CD4-positive, alpha-beta T cell treated with Interleukin-10 for 1 hour (primary cell): ENCODE data around the gene VMAC.

Experiments used
- DNase-seq: peaks from one replicate; pipeline ENCODE4 v3.0.0-alpha.2; 2020

Gene VMAC

DNA sequence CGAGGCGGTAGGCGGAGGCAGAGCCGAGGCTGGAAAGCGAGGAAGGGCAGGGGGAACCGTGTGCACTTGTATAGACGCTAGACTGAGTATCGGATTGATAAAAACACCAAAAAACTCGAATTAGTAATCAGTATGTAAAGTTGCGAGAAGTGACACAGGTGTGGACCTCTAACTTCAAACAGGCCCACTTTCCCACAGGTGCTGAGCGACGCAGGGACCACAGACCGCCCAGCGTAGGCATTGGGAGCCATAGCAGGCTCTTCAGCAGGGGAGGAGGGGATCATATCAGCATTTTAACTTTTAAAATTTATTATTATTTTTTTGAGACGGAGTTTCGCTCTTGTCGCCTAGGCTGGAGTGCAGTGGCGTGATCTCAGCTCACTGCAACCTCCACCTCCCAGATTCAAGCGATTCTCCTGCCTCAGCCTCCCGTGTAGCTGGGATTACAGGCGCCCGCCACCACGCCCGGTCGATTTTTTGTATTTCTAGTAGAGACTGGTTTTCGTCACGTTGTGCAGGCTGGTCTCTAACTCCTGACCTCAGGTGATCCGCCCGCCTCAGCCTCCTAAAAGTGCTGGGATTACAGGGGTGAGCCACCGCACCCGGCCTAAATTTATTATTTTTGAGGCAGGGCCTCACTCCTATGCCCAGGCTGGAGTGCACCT lies 574 bp downstream of the VMAC start:
- DNase-seq: no peak

DNA sequence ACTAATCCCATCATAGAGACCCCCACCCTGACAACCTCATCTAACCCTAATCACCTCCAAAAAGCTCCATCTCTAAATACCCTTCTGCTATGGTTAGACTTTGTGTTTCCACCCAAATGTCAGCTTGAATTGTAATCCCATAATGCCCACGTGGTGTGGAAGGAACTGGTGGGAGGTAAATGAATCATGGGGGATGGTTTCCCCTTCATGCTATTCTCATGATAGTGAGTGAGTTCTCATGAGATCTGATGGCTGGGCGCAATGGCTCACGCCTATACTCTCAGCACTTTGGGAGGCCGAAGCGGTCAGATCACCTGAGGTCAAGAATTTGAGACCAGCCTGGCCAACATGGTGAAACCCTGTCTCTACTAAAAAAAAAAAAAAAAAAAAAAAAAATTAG lies 2.6 kb downstream of the VMAC start:
- no peak for DNase-seq

DNA sequence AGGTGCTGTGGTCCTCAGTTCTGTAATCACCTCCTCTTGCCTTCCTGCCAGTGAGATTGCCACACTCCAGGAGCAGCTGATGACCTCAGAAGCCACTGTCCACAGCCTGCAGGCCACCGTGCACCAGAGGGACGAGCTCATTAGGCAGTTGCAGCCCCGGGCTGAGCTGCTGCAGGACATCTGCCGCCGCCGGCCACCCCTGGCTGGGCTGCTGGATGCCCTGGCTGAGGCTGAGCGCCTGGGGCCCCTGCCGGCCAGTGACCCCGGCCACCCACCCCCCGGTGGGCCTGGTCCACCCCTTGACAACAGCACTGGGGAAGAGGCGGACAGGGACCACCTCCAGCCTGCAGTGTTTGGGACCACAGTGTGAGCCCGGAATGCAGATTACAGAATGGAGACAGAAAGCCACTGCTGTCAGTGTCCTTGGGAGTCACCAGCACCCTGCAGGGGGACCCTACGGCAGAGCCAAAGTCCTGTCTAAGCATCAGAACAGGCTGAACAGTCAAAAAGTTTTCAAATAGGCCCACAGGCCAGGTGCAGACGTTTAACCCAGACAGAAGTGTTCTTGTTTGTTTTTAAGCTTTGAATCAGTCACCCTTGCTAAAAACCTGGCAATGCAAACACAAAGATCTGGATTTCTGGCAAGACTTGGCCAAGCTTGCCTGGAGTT lies 4.2 kb downstream of the VMAC start:
- no peak for DNase-seq

DNA sequence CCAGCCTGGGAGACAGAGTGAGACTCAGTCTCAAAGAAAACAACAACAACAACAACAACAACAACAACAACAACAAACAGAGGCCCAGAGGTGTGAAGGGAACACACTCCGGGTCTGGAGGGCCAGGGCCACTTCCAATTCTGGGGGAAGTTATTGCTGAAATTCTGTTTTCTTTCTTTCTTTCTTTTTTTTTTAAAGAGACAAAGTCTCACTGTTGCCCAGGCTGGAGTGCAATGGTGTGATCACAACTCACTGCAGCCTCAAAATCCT lies 5.9 kb downstream of the VMAC start:
- DNase-seq: no peak

DNA sequence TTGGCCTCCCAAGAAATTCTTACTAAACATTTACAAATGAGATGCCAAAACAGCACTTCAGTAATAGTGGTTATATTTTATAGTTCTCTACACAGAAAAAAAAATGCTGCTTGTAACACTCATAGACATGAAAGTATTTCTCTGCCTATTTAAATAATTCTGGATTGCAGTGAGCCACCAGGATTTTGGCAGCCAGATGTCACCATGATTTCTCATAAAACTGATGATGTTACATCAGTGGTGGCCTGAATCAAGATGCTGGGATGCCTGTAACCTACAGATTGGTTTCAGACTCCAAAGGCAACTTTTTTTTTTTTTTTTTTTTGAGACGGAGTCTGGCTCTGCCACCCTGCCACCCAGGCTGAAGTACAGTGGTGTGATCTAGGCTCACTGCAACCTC lies 6.7 kb downstream of the VMAC start:
- no peak for DNase-seq

DNA sequence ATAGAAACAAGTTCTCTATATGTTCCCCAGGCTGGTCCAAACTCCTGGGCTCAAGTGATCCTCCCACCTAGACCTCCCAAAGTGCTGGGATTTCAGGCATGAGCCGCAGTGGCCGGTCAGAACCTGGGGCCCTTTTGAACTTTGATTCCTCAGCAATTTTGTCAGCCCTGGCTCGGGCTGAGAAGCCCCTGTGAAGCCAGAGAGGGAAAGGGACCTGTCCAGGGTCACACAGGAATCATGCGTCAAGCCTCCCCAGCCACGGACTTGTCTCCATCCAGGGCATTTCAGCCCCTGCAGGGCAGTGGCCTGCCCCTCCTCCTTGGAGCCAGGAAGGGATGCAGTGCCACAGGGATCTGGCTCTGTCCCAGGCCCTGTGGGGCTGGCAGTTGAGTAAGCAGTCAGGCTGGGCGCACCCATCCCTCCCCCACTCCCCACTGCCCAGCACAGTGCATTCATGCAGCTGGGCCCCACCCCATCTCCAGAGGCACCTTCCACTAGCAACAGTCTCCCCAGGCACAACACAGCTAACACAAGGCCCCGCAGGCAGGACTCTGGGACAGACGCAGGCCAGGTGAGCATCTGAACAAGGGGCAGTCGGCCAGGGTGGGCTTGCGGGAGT lies 9.2 kb downstream of the VMAC start, which contains the start of gene CAPS:
CAPS (plus strand) TSS at position 516 of the 619 bp plus-strand sequence. CDS start 153 bp downstream, outside the sequence.
- DNase-seq: no peak

DNA sequence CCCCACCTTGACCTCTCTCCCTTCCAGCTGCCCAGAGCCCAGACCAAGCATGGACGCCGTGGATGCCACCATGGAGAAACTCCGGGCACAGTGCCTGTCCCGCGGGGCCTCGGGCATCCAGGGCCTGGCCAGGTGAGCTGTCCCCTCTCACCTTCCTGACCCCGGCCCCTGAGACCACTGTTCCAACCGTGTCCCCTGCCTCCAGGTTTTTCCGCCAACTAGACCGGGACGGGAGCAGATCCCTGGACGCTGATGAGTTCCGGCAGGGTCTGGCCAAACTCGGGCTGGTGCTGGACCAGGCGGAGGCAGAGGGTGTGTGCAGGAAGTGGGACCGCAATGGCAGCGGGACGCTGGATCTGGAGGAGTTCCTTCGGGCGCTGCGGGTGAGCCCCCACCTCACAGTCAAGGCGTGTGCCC lies 9.7 kb downstream of the VMAC start:
- DNase-seq: no peak

DNA sequence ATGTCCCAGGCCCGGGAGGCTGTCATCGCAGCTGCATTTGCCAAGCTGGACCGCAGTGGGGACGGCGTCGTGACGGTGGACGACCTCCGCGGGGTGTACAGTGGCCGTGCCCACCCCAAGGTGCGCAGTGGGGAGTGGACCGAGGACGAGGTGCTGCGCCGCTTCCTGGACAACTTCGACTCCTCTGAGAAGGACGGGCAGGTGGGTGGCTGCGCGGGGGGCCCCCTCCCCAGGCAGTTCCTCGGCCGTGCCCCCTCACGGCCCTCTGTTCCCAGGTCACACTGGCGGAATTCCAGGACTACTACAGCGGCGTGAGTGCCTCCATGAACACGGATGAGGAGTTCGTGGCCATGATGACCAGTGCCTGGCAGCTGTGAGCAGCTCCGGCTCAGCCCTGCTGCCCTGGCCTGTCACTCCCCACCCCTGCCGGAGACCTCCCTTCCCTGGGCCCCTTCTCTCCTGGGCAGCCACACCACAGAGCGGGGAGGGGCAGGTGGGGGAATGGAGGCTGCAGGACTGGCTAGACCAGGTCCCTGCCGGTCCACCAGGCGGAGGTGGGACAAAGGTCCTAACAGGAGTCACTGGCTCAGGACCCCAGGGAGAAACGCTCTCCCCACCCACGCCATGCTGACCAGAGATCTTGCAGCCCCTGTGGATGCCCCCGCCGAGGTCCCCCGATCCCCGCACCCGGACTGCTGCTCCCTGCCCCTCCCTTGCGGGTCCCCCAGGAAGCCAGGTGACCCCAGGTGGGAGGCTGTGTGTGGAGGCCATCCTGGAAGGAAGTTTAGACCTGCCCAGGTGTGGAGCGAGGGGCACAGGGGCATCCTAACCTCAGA lies 10.5 kb downstream of the VMAC start:
- DNase-seq: no peak

DNA sequence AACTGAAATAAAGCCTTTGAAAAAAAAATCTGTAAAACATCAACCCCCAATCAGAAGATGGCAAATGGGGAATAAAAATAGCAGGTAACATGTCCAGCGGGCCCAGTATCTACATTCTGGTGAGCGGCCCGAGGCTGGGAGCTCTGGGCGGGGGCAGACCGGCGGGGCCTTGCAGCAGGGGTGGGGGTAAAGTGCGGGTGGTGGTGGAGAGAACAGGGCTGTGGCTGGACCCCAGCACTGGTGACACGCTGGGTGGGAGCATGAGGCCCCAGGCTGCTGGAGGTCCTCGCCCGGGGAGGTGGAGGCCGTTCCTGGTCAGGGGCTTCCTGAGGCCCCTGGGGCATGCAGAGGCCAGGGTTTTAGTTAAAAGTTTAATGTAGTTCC lies 11.1 kb downstream of the VMAC start:
- no peak for DNase-seq

DNA sequence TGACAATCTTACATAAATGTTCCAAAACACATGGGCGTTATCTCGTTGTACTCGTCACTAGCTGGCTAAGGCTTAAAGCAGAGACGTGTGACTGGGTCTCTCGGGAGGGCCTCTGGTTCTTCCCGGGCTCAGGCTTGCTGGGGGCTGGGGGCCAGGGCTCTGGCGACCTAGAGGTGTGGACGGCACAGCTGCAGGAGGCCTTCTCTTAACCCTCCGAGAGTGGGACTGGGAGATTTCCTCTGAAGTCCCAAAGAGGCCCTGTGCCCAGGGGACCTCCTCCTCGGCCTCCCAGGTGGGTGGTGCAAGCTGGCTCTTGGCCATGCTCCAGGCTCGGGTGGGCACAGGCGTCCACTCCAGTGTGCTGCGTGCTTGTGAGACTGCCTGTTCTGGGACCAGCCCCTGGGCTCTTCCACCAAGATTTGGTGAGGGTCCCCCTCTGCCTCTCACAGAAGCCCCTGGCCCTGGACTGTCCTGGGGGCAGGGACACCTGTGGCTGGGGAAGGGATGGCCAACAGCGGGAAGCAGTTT lies 11.6 kb downstream of the VMAC start:
- no peak for DNase-seq

DNA sequence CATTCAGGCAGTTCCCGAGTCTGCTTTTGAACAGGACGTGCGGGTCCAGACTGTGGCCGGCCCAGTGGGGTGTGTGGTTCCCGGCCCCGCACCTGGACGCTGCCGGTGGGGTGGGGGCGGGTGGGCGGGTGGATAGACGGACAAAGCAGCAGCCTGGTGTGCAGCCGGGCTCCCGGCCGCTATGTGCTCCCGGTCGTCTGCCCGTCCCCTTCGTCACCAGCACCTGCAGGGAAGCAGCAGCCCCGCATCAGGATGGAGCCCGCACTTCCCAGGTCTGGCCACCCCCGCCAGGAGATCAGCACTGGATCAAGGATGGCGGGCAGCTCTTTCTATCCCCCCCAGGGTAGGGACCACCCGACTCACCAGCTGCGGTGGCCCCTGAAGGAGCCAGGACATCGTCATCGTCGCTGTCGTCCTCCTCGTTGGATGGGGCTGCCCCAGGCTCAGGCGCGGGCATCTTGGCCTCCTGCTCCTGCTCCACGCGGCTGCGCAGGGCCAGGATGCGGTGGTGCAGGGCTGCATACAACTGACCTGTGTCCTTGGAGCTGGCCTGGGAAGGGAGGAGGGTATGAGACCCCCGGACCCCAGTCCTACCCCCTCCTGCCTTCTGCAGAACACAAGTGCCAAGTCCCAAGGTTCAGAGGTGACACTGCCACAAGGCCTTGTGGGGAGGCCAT lies 12.9 kb downstream of the VMAC start:
- no peak for DNase-seq

DNA sequence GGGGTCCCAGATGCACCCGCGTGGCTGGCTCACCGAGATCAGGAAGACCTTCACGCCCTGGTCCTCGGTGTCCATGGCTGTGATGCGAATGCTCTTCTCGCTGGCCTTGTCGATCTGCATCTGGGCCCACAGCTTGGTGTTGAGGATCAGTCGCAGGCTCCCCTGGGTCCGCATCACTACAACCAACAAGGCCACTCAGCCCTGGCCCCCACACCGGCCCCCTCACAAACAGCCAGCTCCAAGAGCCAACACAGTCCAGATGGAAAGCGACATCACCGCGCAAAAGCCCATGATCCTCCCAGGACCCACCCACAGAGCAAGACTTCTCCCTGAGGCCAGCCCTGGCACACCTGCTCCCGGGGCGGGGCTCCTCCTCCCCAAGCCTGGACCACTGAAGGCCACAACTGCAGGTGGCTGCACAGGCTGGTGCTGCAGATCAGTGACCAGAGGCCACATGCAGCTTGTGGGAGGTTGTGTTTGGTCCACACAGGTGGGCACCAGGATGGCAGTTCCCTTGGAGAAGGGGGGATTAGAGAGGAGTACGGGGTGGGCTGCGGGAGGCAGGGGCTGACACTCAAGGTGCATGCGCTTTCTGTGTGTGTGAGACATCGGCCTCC lies 13.9 kb downstream of the VMAC start:
- no peak for DNase-seq

DNA sequence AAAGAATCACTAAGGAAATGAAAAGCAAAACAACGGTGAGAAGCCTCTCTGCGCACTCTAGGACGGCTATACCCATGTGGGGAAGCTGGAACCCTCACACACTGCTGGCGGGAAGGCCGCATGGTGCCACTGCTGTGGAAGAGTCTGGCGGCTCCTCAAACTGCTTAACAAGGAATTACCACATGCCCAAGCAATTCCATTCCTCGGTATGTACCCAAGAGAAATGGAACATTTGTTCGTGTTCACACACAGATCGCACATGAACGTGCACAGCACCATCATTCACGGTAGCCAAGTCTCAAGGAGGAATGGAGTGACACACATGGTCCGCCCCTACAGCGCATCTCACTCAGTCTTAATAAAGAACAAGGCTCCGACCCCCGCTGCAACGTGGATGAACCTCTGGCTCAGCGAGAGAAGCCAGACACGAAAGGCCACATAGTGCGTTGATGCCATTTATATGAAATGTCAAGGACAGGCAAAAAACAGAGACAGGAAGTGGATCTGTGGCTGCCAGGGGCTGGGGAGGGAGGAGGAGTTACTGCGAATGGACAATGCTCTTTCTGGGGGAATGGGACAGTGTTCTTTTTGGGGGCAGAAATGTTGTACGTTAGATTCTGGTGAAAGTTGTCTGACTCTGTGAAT lies 17.0 kb downstream of the VMAC start:
- no peak for DNase-seq

DNA sequence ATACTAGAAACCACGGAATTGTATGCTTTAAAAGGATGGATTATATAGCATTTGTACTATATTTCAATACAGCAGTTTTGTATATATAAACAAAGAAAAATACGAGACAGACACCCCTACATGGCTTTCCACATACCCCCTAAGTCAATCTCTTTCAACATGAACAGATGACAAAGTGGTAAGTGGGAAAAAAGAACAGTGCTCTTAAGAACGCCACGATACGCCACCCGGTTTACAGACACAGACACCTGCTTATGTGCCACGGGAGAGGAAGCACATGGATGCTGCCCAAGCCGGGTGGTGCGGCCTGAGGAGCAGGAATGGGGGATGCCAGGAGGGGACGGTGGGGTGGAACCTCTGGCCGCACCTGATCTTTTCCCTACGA lies 17.5 kb downstream of the VMAC start:
- no peak for DNase-seq

DNA sequence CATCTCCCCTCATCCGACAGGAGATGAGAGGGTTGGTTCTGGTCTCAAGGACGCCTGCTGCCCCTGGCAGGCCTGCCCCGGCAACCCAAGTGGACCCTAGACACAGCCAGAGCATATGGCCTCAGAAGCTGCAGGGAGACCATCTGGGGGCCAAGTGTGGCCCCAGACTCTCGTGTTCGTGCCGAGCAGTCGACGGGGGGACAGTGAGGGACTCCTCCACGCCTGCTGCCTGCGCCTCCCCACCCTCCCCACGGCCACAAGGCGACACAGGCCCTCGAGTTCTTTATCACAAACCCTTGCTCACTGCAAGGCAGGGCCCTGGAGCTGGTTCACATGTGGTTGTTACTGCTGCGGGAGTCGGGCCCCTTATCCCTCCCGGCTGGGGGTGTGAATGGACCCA lies 18.7 kb downstream of the VMAC start:
- no peak for DNase-seq

DNA sequence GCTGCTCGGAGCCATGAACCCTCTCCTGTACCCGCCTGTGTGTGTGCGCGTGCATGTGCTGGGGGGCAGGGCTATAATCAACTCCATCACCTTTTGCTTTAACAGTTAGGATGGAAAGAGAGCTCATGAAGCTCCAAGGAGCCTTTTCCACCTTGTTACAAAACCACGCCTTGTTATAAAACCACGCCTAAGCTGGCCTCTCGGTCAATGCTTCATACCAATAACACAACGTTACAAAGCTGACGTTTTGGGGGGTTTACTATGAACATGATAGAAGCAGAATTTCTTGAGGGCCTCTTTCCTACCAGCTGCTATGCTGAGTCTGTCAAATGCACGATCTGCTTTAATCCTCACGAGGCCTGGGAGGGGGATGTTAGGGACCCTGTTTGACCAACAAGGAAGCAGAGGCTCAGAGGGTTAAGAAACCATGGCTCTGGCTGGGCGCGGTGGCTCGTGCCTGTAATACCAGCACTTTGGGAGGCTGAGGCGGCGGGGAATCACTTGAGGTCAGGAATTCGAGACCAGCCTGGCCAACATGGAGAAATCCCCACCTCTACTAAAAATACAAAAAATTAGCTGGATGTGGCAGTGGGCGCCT lies 21.3 kb downstream of the VMAC start:
- DNase-seq: no peak

DNA sequence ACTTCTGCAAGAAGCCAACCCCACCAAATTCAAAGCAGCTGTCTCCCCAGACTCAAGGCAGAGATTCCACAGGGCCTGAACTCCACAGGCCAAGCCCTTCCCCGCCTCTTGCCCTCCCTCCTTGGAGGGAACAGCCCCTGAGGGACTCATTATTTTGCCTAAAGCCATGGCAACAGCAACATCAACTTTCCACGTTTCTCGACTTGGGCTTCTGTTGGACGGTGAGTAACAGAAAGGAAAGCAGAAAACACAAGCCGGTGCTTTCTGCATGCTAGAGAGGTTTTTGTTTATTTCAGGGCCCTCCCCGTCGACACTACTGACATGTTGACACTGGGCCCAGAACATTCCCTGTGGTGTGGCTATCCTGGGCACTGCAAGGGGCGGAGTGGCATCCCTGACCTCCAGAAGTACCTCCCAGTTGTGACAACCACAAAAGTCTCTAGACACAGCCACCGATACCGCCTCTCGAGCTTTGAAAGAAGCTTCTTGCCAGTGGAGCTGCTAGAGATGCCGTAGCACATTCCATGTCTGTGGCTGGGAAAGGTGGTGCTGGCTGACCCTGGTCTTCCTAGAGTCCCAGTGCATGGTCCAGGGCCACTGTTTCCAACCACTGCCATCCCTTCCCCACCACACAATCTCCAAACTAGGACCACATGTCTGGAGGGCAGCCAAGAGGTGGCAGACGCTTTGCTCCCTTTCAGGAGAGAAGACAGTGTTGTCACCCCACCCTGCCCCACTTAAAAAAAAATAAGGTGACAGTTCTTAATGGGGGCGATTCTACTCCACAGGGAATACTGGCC lies 22.2 kb downstream of the VMAC start:
- DNase-seq: no peak

DNA sequence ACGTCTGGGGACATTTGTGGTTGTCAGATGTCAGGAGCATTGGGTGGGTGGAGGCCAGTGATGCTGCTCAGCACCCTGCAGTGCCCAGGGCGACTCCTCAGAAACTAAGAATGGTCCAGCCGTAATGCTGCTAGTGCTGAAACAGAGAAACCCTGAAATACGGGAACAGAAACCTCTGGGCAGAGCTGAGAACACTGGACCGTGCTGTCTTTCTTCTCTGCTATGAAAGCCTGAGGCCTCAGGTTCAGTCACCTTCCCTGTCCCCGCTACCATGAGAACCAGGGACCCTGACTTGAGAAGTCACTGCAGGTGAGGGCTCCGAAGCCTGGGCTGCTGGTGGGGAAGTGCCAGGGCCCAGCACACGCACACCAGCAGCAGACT lies 22.8 kb downstream of the VMAC start:
- DNase-seq: no peak

DNA sequence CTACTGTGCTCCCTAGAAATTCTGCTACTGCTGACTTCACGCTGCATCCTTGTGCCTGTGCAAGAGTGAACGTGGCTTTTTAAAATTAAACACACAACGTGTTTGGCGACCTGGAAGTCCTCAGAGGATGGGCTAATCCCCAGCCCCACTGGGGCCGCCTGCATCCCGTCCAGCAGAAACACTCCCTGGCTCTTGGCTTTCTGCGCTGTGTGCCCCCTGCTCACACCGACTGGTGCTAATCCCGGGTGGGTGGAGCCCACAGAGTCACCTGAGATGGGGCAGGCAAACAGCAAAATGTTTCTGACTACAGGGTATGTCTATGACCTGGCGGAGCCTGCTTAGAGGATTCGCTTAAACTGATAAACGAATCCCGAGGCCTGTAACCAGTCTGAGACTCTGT lies 24.5 kb downstream of the VMAC start:
- DNase-seq: no peak

DNA sequence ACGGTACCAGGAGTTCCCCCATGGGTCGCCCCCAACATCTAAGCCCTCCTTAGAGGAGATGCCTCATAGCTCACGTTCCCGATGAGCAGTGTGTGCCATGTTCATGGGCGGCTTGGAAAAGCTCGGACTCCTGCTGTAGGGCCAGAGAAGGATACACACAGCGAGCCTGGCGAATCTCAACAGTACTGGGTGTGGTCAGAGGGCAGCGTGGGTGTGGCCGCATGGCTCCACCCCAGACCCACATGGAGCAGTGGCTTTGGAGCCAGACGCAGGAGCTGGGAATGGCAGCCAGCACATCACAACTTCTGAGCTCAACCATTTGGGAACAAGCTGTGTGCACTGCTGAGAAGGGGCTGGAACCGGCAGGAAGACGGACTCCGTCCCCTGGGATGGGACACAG lies 25.0 kb downstream of the VMAC start:
- DNase-seq: no peak

DNA sequence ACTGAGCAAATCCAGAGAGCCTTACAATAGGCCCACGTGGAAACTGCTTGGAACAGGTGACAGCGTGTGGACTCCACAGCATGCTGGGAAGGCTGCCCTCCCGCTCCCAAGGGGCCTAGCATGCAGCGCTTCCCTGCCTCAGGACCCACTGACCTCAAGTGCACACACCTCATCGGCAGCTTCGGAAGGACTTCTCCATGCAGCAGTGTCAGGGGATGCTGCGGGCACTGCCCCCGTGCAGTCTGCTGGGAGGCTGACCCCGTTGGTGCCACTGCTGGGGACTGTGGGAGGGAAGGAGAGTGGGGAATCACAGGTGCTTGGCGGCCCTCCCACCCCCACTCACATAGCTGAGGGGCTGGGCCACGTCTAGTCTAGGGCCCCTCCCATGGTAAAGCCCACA lies 26.6 kb downstream of the VMAC start:
- no peak for DNase-seq
